GM12891 (cell line): ENCODE measurements around the gene JAZF1.

Experiments used
- POLR2A ChIP-seq: IDR thresholded peaks from 2 replicates; pipeline ENCODE4 v1.6.1; 2011; ENCODE audit warnings: low read depth, low read length, control low read depth
- POLR2AphosphoS5 ChIP-seq: IDR thresholded peaks from 2 replicates; pipeline ENCODE4 v1.6.1; 2011; ENCODE audit warnings: low read depth, low read length, control low read depth
- POU2F2 ChIP-seq: IDR thresholded peaks from 2 replicates; pipeline ENCODE4 v1.6.1; 2011; ENCODE audit warnings: low read depth, mild to moderate bottlenecking, control low read depth, low read length, moderate library complexity
- SPI1 ChIP-seq: IDR thresholded peaks from 2 replicates; pipeline ENCODE4 v1.6.1; 2011; ENCODE audit warnings: low read depth, low read length, control low read depth
- TAF1 ChIP-seq: IDR thresholded peaks from 2 replicates; pipeline ENCODE4 v1.6.1; 2011; ENCODE audit warnings: low read depth, low read length, control low read depth

DNA sequence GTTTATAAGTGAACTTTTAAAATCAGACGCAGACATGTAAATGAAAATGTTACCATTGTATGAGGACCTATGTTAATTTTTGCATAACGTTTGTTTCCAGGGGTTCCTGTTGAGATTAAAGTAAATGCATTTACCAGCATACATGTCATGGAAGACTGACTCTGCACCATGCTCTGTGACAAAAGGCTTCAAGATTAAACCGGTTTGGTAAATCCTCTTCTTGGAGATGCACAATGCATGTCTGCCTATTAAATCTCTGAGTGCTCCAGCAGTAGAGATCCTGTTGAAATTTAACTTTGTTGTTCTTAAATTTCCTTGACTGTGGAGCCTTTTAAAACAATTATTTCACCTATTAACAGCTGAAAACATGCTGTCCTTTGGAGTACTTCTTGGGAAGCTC lies 36.5 kb upstream of the JAZF1 start:
- TF ChIP-seq POLR2AphosphoS5 (no peak), POLR2A (no peak), TAF1 (no peak), SPI1 (no peak), POU2F2 (no peak)
